ENCODE data around the gene LCORL.

DNA sequence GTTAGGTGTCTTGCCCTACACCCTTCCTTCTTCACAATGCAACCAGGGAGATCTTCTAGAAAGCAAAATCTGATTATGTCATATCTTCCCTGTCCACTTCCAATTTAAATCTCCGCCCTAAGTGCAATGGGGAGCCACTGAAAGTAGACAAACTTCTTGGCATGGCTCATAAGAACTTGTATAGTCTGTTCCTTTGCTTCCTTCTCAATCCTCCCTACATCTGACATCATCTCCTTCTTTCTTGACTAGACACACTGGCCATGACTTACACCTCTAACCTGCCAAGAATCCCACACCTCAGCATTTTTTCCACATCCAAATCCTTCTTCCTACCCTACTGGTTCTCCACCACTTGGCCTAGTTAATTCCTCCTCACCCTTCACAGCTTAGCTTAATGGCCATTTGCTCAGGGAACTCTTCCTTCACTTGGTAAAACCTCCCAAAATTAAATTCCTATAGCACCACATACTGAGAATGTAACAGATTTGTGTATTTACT, 155.6 kb downstream of the LCORL start:
- TF ChIP-seq, protein P1, sequence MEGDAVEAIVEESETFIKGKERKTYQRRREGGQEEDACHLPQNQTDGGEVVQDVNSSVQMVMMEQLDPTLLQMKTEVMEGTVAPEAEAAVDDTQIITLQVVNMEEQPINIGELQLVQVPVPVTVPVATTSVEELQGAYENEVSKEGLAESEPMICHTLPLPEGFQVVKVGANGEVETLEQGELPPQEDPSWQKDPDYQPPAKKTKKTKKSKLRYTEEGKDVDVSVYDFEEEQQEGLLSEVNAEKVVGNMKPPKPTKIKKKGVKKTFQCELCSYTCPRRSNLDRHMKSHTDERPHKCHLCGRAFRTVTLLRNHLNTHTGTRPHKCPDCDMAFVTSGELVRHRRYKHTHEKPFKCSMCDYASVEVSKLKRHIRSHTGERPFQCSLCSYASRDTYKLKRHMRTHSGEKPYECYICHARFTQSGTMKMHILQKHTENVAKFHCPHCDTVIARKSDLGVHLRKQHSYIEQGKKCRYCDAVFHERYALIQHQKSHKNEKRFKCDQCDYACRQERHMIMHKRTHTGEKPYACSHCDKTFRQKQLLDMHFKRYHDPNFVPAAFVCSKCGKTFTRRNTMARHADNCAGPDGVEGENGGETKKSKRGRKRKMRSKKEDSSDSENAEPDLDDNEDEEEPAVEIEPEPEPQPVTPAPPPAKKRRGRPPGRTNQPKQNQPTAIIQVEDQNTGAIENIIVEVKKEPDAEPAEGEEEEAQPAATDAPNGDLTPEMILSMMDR (IDR thresholded peaks at IDR 0.05; ENCODE audit: insufficient read depth, low read length) = no peak
- TF ChIP-seq POLR2AphosphoS5 (IDR thresholded peaks at IDR 0.05; ENCODE audit: low read depth) = no peak
- TF ChIP-seq, protein P2, sequence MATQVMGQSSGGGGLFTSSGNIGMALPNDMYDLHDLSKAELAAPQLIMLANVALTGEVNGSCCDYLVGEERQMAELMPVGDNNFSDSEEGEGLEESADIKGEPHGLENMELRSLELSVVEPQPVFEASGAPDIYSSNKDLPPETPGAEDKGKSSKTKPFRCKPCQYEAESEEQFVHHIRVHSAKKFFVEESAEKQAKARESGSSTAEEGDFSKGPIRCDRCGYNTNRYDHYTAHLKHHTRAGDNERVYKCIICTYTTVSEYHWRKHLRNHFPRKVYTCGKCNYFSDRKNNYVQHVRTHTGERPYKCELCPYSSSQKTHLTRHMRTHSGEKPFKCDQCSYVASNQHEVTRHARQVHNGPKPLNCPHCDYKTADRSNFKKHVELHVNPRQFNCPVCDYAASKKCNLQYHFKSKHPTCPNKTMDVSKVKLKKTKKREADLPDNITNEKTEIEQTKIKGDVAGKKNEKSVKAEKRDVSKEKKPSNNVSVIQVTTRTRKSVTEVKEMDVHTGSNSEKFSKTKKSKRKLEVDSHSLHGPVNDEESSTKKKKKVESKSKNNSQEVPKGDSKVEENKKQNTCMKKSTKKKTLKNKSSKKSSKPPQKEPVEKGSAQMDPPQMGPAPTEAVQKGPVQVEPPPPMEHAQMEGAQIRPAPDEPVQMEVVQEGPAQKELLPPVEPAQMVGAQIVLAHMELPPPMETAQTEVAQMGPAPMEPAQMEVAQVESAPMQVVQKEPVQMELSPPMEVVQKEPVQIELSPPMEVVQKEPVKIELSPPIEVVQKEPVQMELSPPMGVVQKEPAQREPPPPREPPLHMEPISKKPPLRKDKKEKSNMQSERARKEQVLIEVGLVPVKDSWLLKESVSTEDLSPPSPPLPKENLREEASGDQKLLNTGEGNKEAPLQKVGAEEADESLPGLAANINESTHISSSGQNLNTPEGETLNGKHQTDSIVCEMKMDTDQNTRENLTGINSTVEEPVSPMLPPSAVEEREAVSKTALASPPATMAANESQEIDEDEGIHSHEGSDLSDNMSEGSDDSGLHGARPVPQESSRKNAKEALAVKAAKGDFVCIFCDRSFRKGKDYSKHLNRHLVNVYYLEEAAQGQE (IDR thresholded peaks at IDR 0.05; ENCODE audit: insufficient replicate concordance, low read depth) = no peak
